ENCODE data around the gene ADAM19.

The ADAM19 gene

GRCh38 chr5:157514974-157515373 lies 60.6 kb downstream of the ADAM19 start:
- H3K79me2 ChIP-seq (ENCODE audit: low read length): no peaks in the 10 kb centered on the region
- H3K9ac ChIP-seq (ENCODE audit: low read length): no peak overlapping the region
- H3K9me3 ChIP-seq (ENCODE audit: insufficient read depth, low read length): no peaks in the 10 kb centered on the region
- no peak overlapping the region for H2AFZ ChIP-seq (ENCODE audit: low read depth, low read length)
- H3K27me3 ChIP-seq (ENCODE audit: low read depth, low read length): no peaks in the 10 kb centered on the region
- TF ChIP-seq CTCF (IDR thresholded peaks at IDR 0.05; ENCODE audit: low read depth, low read length) (no peak), EZH2phosphoT487 (IDR thresholded peaks at IDR 0.05; ENCODE audit: low read depth) (no peak)
- peaks cover 53% of the 10 kb centered on the region for H3K36me3 ChIP-seq (replicated peaks; ENCODE audit: low read depth, low read length)
- no peaks in the 10 kb centered on the region for H4K20me1 ChIP-seq (ENCODE audit: insufficient read depth, low read length)
- no peak overlapping the region for H3K4me3 ChIP-seq (ENCODE audit: low read length)
- peaks cover 27% of the 10 kb centered on the region for H3K4me1 ChIP-seq (ENCODE audit: low read length)
- no peak overlapping the region for H3K27ac ChIP-seq (ENCODE audit: low read length)
- no peak overlapping the region for H3K4me2 ChIP-seq (ENCODE audit: low read length)

DNA sequence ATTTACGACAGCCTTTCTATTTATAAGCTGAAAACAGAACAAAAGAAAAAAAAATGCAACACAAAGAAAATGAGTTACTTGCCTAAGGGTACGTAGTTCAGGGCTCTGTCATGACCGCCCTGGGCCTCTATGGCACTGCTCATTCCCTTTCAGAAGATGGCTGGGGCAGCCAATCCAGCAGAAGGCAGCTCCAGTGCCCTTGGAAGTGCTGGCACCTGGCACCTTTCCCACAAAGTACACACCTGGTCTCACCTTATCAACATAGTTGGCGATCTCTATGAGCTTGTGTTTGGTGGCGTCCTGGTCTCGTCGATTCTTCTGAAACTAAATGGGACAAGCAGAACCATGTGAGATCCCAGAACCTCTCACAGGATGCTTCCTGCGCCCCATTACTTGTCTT lies 62.4 kb downstream of the ADAM19 start:
- H3K27me3 ChIP-seq (ENCODE audit: low read depth, low read length): no peaks in the 10 kb centered on the region
- no peak overlapping the region for H3K4me3 ChIP-seq (ENCODE audit: low read length)
- H3K9me3 ChIP-seq (ENCODE audit: insufficient read depth, low read length): no peaks in the 10 kb centered on the region
- H3K9ac ChIP-seq (ENCODE audit: low read length): no peak overlapping the region
- H3K79me2 ChIP-seq (ENCODE audit: low read length): no peaks in the 10 kb centered on the region
- H3K4me2 ChIP-seq (ENCODE audit: low read length): no peak overlapping the region
- peaks cover 48% of the 10 kb centered on the region for H3K36me3 ChIP-seq (replicated peaks; ENCODE audit: low read depth, low read length)
- no peak overlapping the region for H3K27ac ChIP-seq (ENCODE audit: low read length)
- H3K4me1 ChIP-seq (ENCODE audit: low read length): peaks cover 9% of the 10 kb centered on the region
- TF ChIP-seq CTCF (IDR thresholded peaks at IDR 0.05; ENCODE audit: low read depth, low read length): no peak
- TF ChIP-seq EZH2phosphoT487 (IDR thresholded peaks at IDR 0.05; ENCODE audit: low read depth): no peak
- no peak overlapping the region for H2AFZ ChIP-seq (ENCODE audit: low read depth, low read length)
- H4K20me1 ChIP-seq (ENCODE audit: insufficient read depth, low read length): no peaks in the 10 kb centered on the region

DNA sequence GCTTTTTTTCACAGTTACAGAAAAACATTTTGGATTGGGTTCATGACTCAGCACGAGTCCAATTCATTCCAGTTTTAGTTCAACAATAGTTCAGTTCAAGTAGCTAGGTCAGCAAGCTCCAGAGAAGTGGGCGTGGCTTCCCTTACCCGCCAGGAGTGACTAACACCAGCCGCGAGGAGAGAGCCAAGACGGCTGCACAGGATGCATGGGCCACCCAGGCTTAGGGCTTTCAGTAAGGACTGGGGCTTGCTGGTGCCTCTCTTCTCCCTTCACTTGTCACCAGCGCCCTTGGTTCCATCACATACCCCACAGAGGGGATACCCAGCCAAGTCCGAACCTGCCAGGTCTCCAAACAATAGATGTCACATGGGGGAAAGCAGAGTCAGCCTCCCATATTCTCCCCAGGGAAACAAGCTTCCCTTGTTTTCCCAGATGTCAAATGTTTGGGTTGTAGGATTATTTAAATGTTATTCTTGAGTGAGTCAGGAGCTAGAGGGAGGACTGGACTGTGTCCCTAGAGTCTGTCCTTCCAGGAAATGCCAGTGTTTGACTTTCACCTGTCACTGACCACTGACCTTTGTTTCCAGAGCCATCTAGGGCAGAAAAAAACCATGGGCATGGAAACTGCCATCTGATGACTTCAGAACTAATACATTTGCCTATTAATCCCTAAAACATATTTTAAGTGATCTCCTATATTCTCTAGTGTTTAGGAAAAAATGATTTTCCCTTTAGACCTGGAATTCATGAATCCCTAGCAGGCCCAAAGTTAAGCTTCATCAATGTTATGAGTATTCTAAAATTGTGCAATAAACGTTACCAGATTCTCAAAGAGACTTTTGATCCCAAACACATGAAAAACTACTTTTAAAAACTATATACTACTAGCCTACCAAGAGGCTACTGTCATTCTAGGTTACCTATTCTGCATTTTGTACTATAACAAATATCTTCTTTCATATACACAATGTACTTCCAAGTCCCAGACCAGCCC lies 63.6 kb downstream of the ADAM19 start:
- Histone ChIP-seq H3K27ac (ENCODE audit: low read length) (no peak overlapping the region), H2AFZ (ENCODE audit: low read depth, low read length) (no peak overlapping the region), H3K9me3 (ENCODE audit: insufficient read depth, low read length) (no peaks in the 10 kb centered on the region), H3K36me3 (replicated peaks; ENCODE audit: low read depth, low read length) (peaks cover 47% of the 10 kb centered on the region), H3K4me2 (ENCODE audit: low read length) (no peak overlapping the region), H3K4me1 (ENCODE audit: low read length) (no peaks in the 10 kb centered on the region), H4K20me1 (ENCODE audit: insufficient read depth, low read length) (no peaks in the 10 kb centered on the region), H3K9ac (ENCODE audit: low read length) (no peak overlapping the region), H3K79me2 (ENCODE audit: low read length) (no peaks in the 10 kb centered on the region), H3K27me3 (ENCODE audit: low read depth, low read length) (no peaks in the 10 kb centered on the region), H3K4me3 (ENCODE audit: low read length) (no peak overlapping the region)
- TF ChIP-seq EZH2phosphoT487 (IDR thresholded peaks at IDR 0.05; ENCODE audit: low read depth) (no peak), CTCF (IDR thresholded peaks at IDR 0.05; ENCODE audit: low read depth, low read length) (no peak)

- Histone ChIP-seq H4K20me1 (ENCODE audit: insufficient read depth, low read length) (no peaks in the 10 kb centered on the region), H3K9ac (ENCODE audit: low read length) (no peak overlapping the region), H3K79me2 (ENCODE audit: low read length) (no peaks in the 10 kb centered on the region), H3K4me1 (ENCODE audit: low read length) (peaks cover 4% of the 10 kb centered on the region), H3K36me3 (replicated peaks; ENCODE audit: low read depth, low read length) (peaks cover 50% of the 10 kb centered on the region), H3K4me3 (ENCODE audit: low read length) (no peak overlapping the region), H3K27ac (ENCODE audit: low read length) (no peak overlapping the region), H3K4me2 (ENCODE audit: low read length) (no peak overlapping the region), H2AFZ (ENCODE audit: low read depth, low read length) (no peak overlapping the region), H3K27me3 (ENCODE audit: low read depth, low read length) (no peaks in the 10 kb centered on the region), H3K9me3 (ENCODE audit: insufficient read depth, low read length) (no peaks in the 10 kb centered on the region)
- TF ChIP-seq EZH2phosphoT487 (IDR thresholded peaks at IDR 0.05; ENCODE audit: low read depth) (no peak), CTCF (IDR thresholded peaks at IDR 0.05; ENCODE audit: low read depth, low read length) (no peak)
Observed at GRCh38 chr5:157510682-157511081, 64.9 kb downstream of the ADAM19 start.

All from OCI-LY3 (cell line).